A549 (cell line): Measurements from ENCODE around the gene ZNF747. TPM values are rescaled to one million over a fixed set of nuclear protein-coding genes. Genes with fewer than 3 reads are reported as not detected.

Source experiments
- ATAC-seq, 2 experiments: fragments of 200-7000 bp in 1 of 2; fragments of >200 bp in 1 of 2; cut with Nextera tagmentation in 1 of 2; cut with Tn5 transposase in 1 of 2; 3 replicates each; pipeline versions ENCODE4 v1.8.0 to v1.9.1; 2018 to 2020; ENCODE audit warnings: mild to moderate bottlenecking in 1 of 2, moderate library complexity in 1 of 2
- CTCF ChIA-PET: fragments of 300-600 bp; sonication (Branson Sonifier 250); formaldehyde crosslinking; extraction: SDS; loops from one replicate; lab custom pipeline; 2021; ENCODE audit warnings: antibody characterized with exemption, inconsistent platforms; lab: Yijun Ruan, JAX
- POLR2A ChIA-PET: fragments of 350-600 bp; formaldehyde crosslinking; extraction: SDS; loops from one replicate; lab custom pipeline; 2021; ENCODE audit warnings: antibody characterized with exemption, inconsistent platforms; lab: Yijun Ruan, JAX
- DNase-seq, 2 experiments: peaks; one replicate each; pipeline versions ENCODE4 v3.0.0 to v3.0.0-alpha.2; 2011 to 2016; ENCODE audit warnings: low read depth in 1 of 2, low spot score in 1 of 2
- FAIRE-seq: peaks from 2 replicates; lab custom pipeline; 2011; peaks lifted over from hg19 to GRCh38; lab: Jason Lieb, UNC
- H3K27ac ChIP-seq, 2 experiments: fragments of >200 bp; sonication (Bioruptor Twin); formaldehyde crosslinking; 3 replicates each; pipeline ENCODE4 v1.5.1; 2016 to 2017
- H3K4me1 ChIP-seq: fragments of >200 bp; sonication (Bioruptor Twin); formaldehyde crosslinking; 3 replicates; pipeline ENCODE4 v1.6.1; 2016
- H3K4me2 ChIP-seq: fragments of >200 bp; sonication (Bioruptor Twin); formaldehyde crosslinking; 3 replicates; pipeline ENCODE4 v1.6.1; 2016
- H3K4me3 ChIP-seq: fragments of >200 bp; sonication (Bioruptor Twin); formaldehyde crosslinking; 3 replicates; pipeline ENCODE4 v1.5.1; 2016
- H3K9me3 ChIP-seq: fragments of >200 bp; sonication (Bioruptor Twin); formaldehyde crosslinking; 3 replicates; pipeline ENCODE4 v1.6.1; 2016
- CEBPB ChIP-seq, 2 experiments: fragments of >200 bp in 1 of 2; sonication (Bioruptor Twin) in 1 of 2; formaldehyde crosslinking in 1 of 2; IDR thresholded peaks; 2 replicates each; pipeline ENCODE4 v1.6.1; 2012 to 2016
- CHD2 ChIP-seq: fragments of 150-350 bp; IDR thresholded peaks from 2 replicates; pipeline ENCODE4 v1.6.1; 2014; ENCODE audit warnings: low read length; ENCODE audit not compliant: partially characterized antibody
- ESRRA ChIP-seq: fragments of 150-350 bp; IDR thresholded peaks from 2 replicates; pipeline ENCODE4 v1.6.1; 2014; ENCODE audit warnings: mild to moderate bottlenecking, low read length, borderline replicate concordance
- MAX ChIP-seq: IDR thresholded peaks from 2 replicates; pipeline ENCODE4 v1.6.1; 2012
- MAZ ChIP-seq: fragments of 150-350 bp; IDR thresholded peaks from 2 replicates; pipeline ENCODE4 v1.6.1; 2014; ENCODE audit warnings: antibody characterized with exemption, low read depth, low read length, borderline replicate concordance
- POLR2A ChIP-seq: IDR thresholded peaks from 2 replicates; pipeline ENCODE4 v1.6.1; 2012; ENCODE audit warnings: mild to moderate bottlenecking, low read length
- RAD21 ChIP-seq, 2 experiments: fragments of >200 bp in 1 of 2; sonication (Bioruptor Twin) in 1 of 2; formaldehyde crosslinking in 1 of 2; IDR thresholded peaks in 1 of 2; conservative IDR thresholded peaks in 1 of 2; 2 replicates in 1 of 2; 3 replicates in 1 of 2; pipeline ENCODE4 v1.6.1; 2012 to 2018; ENCODE audit warnings: inconsistent platforms in 1 of 2
- REST ChIP-seq: fragments of 200-600 bp; sonication (generic); IDR thresholded peaks from 2 replicates; pipeline ENCODE4 v1.6.1; 2016; ENCODE audit warnings: antibody characterized with exemption, mild to moderate bottlenecking, moderate library complexity
- RNF2 ChIP-seq: fragments of 200-600 bp; sonication (generic); IDR thresholded peaks from 2 replicates; pipeline ENCODE4 v1.6.1; 2016; ENCODE audit warnings: low read depth, mild to moderate bottlenecking, antibody characterized with exemption, moderate library complexity, borderline replicate concordance
- TFCP2L1 ChIP-seq: fragments of 250-450 bp; sonication (Bioruptor Pico); IDR thresholded peaks from 2 replicates; pipeline ENCODE4 v1.5.0; 2021; ENCODE audit warnings: mild to moderate bottlenecking
- ZFP36 ChIP-seq: fragments of 450-650 bp; IDR thresholded peaks from 2 replicates; pipeline ENCODE4 v1.6.1; 2014; ENCODE audit warnings: borderline replicate concordance; ENCODE audit not compliant: partially characterized antibody
- ZNF302 ChIP-seq: fragments of 250-450 bp; sonication (Bioruptor Pico); IDR thresholded peaks from 2 replicates; pipeline ENCODE4 v1.9.0; 2021; ENCODE audit warnings: inconsistent platforms, mild to moderate bottlenecking, moderate library complexity
- WGBS: methylation state at CpG from one replicate; pipeline ENCODE4 v1.1.6; 2017; ENCODE audit errors: missing lambda C conversion rate; 5-methylcytosine and 5-hydroxymethylcytosine counted together
- polyA plus RNA-seq, 4 experiments: library from polyadenylated mRNA; depleted of rRNA in 3 of 4; stranded (reverse); fragments of >200 nt; fragmentation: RNase III in 1 of 4; extraction: RNeasy Plus Mini Kit Qiagen cat#74134 plus additional on column Dnase treatment in 1 of 4; gene quantifications; 2 replicates in 3 of 4; 3 replicates in 1 of 4; pipeline ENCODE4 v1.2.3, GENCODE V29; 2011 to 2017
- small RNA-seq, 6 experiments: library from RNA; depleted of rRNA; stranded (forward); fragments of <200 nt; gene quantifications; one replicate each; pipeline ENCODE3, GENCODE V24; 2012

Gene ZNF747
- polyA plus RNA-seq, 2 of the 4 experiments (the other 2 are of a cell fraction) = 4.8 to 5.0 TPM

- peak in 1 of 2 experiments; percentile 28 for DNase-seq
Measured at GRCh38 chr16:30482366-30482765, 52.3 kb downstream of the ZNF747 start.

GRCh38 chr16:30481381-30481780 is 53.3 kb downstream of the ZNF747 start:
- Histone ChIP-seq H3K4me3 (no peak overlapping the region), H3K4me2 (no peak overlapping the region), H3K9me3 (no peaks in the 10 kb centered on the region), H3K4me1 (no peaks in the 10 kb centered on the region), H3K27ac (no peak overlapping the region)
- ChIA-PET CTCF (interaction anchor here (0.8 to 1.9 kb wide), 7 partner anchors 10 to 72 kb away, joined by 3 to 5 read pairs (median 4); no protein-coding TSS in a partner anchor), POLR2A (interaction anchor here (0.7 kb wide), 1 partner anchor 225 kb away, joined by 7 read pairs; no protein-coding TSS in a partner anchor)
- no peak for FAIRE-seq
- ATAC-seq = no peak
- no peak for TF ChIP-seq CEBPB (IDR thresholded peaks at IDR 0.05)
- no peak for TF ChIP-seq REST
- no peak for TF ChIP-seq RNF2
- TF ChIP-seq MAX = no peak
- TF ChIP-seq TFCP2L1 (CRISPR knock-in tag) = no peak
- no peak for TF ChIP-seq ESRRA
- no peak for TF ChIP-seq ZNF302 (CRISPR knock-in tag)
- TF ChIP-seq POLR2A = no peak
- TF ChIP-seq MAZ = no peak
- TF ChIP-seq ZFP36 = no peak
- no peak for DNase-seq
- 82% methylated on average over 5 of the region's 5 CpGs for WGBS

More at GRCh38 chr16:30482366-30482765, 52.3 kb downstream of the ZNF747 start:
- no peak overlapping the region for H3K4me2 ChIP-seq
- ChIA-PET CTCF (interaction anchor here (0.8 to 1.9 kb wide), 3 partner anchors 9 to 13 kb away, joined by 3 to 5 read pairs (median 4); no protein-coding TSS in a partner anchor), POLR2A (no interaction called here)
- no peak overlapping the region for H3K27ac ChIP-seq
- H3K4me1 ChIP-seq = no peaks in the 10 kb centered on the region
- ATAC-seq (peak; percentile 73 to 76; a peak in 4 of 6 replicates), FAIRE-seq (no peak)
- WGBS = 61% methylated on average over 3 of the region's 3 CpGs
- no peak overlapping the region for H3K4me3 ChIP-seq
- no peaks in the 10 kb centered on the region for H3K9me3 ChIP-seq
- TF ChIP-seq RAD21 (conservative IDR thresholded peaks at IDR 0.05 in 1 of 2, IDR thresholded peaks at IDR 0.05 in 1 of 2) = peak in 1 of 2 experiments; percentile 8; a peak in 1 of 5 replicates
- TF ChIP-seq CHD2 = no peak

Small RNAs within 50 kb of the gene (small RNA-seq; reads per million reads assigned to genes)
- gene MIR4518 = 0 to 1.3 (median 0) reads per million in 6 experiments
- gene RNU7-61P = 0 to 0.26 (median 0) reads per million in 6 experiments

Other genes starting within 250 kb of the ZNF747 start
- 33.9 and 35.6 TPM in 2 replicates for gene CD2BP2, start 179.6 kb downstream of the ZNF747 start, polyA plus RNA-seq (2011; rRNA removed)
- 48.5 to 54.5 TPM (median 54.0 TPM) in 3 replicates for gene CD2BP2, start 179.6 kb downstream of the ZNF747 start, polyA plus RNA-seq (2017; fragmentation: RNase III; extraction: RNeasy Plus Mini Kit Qiagen cat#74134 plus additional on column Dnase treatment)
- gene TBC1D10B, start 164.4 kb downstream of the ZNF747 start, polyA plus RNA-seq (2011; rRNA removed) = 10.9 and 12.6 TPM in 2 replicates
- gene TBC1D10B, start 164.4 kb downstream of the ZNF747 start, polyA plus RNA-seq (2017; fragmentation: RNase III; extraction: RNeasy Plus Mini Kit Qiagen cat#74134 plus additional on column Dnase treatment) = 21.5 to 24.0 TPM (median 23.2 TPM) in 3 replicates
- gene MYL11, start 160.1 kb downstream of the ZNF747 start, polyA plus RNA-seq (2011; rRNA removed) = not detected in 2 replicates
- 0.46 to 0.70 TPM (median 0.55 TPM) in 3 replicates for gene MYL11, start 160.1 kb downstream of the ZNF747 start, polyA plus RNA-seq (2017; fragmentation: RNase III; extraction: RNeasy Plus Mini Kit Qiagen cat#74134 plus additional on column Dnase treatment)
- gene SEPTIN1, start 152.3 kb downstream of the ZNF747 start, polyA plus RNA-seq (2011; rRNA removed) = 0.13 and 0.17 TPM in 2 replicates
- gene SEPTIN1, start 152.3 kb downstream of the ZNF747 start, polyA plus RNA-seq (2017; fragmentation: RNase III; extraction: RNeasy Plus Mini Kit Qiagen cat#74134 plus additional on column Dnase treatment) = 0.58 to 0.73 TPM (median 0.65 TPM) in 3 replicates
- 7.0 and 9.3 TPM in 2 replicates for gene ZNF48, start 139.4 kb downstream of the ZNF747 start, polyA plus RNA-seq (2011; rRNA removed)
- gene ZNF48, start 139.4 kb downstream of the ZNF747 start, polyA plus RNA-seq (2017; fragmentation: RNase III; extraction: RNeasy Plus Mini Kit Qiagen cat#74134 plus additional on column Dnase treatment) = 9.1 to 10.4 TPM (median 9.7 TPM) in 3 replicates
- gene ZNF771, start 127.3 kb downstream of the ZNF747 start, polyA plus RNA-seq (2011; rRNA removed) = 5.0 and 5.7 TPM in 2 replicates
- gene ZNF771, start 127.3 kb downstream of the ZNF747 start, polyA plus RNA-seq (2017; fragmentation: RNase III; extraction: RNeasy Plus Mini Kit Qiagen cat#74134 plus additional on column Dnase treatment) = 6.8 to 7.9 TPM (median 7.2 TPM) in 3 replicates
- 105 and 122 TPM in 2 replicates for gene DCTPP1, start 104.8 kb downstream of the ZNF747 start, polyA plus RNA-seq (2011; rRNA removed)
- 114 to 121 TPM (median 120 TPM) in 3 replicates for gene DCTPP1, start 104.8 kb downstream of the ZNF747 start, polyA plus RNA-seq (2017; fragmentation: RNase III; extraction: RNeasy Plus Mini Kit Qiagen cat#74134 plus additional on column Dnase treatment)
- 61.5 and 72.6 TPM in 2 replicates for gene SEPHS2, start 89.0 kb downstream of the ZNF747 start, polyA plus RNA-seq (2011; rRNA removed)
- gene SEPHS2, start 89.0 kb downstream of the ZNF747 start, polyA plus RNA-seq (2017; fragmentation: RNase III; extraction: RNeasy Plus Mini Kit Qiagen cat#74134 plus additional on column Dnase treatment) = 42.8 to 48.9 TPM (median 47.8 TPM) in 3 replicates
- 0.40 and 0.94 TPM in 2 replicates for gene ITGAL, start 62.1 kb downstream of the ZNF747 start, polyA plus RNA-seq (2011; rRNA removed)
- 0.08 to 0.51 TPM (median 0.17 TPM) in 3 replicates for gene ITGAL, start 62.1 kb downstream of the ZNF747 start, polyA plus RNA-seq (2017; fragmentation: RNase III; extraction: RNeasy Plus Mini Kit Qiagen cat#74134 plus additional on column Dnase treatment)
- 17.0 and 21.3 TPM in 2 replicates for gene ZNF768, start 8.3 kb downstream of the ZNF747 start, polyA plus RNA-seq (2011; rRNA removed)
- 27.3 to 33.6 TPM (median 31.3 TPM) in 3 replicates for gene ZNF768, start 8.3 kb downstream of the ZNF747 start, polyA plus RNA-seq (2017; fragmentation: RNase III; extraction: RNeasy Plus Mini Kit Qiagen cat#74134 plus additional on column Dnase treatment)
- 2.9 and 3.0 TPM in 2 replicates for gene ZNF764, start 23.5 kb upstream of the ZNF747 start, polyA plus RNA-seq (2011; rRNA removed)
- gene ZNF764, start 23.5 kb upstream of the ZNF747 start, polyA plus RNA-seq (2017; fragmentation: RNase III; extraction: RNeasy Plus Mini Kit Qiagen cat#74134 plus additional on column Dnase treatment) = 3.5 to 4.0 TPM (median 4.0 TPM) in 3 replicates
- 4.8 and 6.7 TPM in 2 replicates for gene ZNF688, start 36.9 kb upstream of the ZNF747 start, polyA plus RNA-seq (2011; rRNA removed)
- gene ZNF688, start 36.9 kb upstream of the ZNF747 start, polyA plus RNA-seq (2017; fragmentation: RNase III; extraction: RNeasy Plus Mini Kit Qiagen cat#74134 plus additional on column Dnase treatment) = 4.6 to 5.4 TPM (median 4.8 TPM) in 3 replicates
- gene ZNF785, start 50.8 kb upstream of the ZNF747 start, polyA plus RNA-seq (2011; rRNA removed) = not detected in 2 replicates
- not detected in 3 replicates for gene ZNF785, start 50.8 kb upstream of the ZNF747 start, polyA plus RNA-seq (2017; fragmentation: RNase III; extraction: RNeasy Plus Mini Kit Qiagen cat#74134 plus additional on column Dnase treatment)
- 6.8 and 7.1 TPM in 2 replicates for gene ZNF689, start 75.5 kb upstream of the ZNF747 start, polyA plus RNA-seq (2011; rRNA removed)
- gene ZNF689, start 75.5 kb upstream of the ZNF747 start, polyA plus RNA-seq (2017; fragmentation: RNase III; extraction: RNeasy Plus Mini Kit Qiagen cat#74134 plus additional on column Dnase treatment) = 6.5 to 7.4 TPM (median 7.0 TPM) in 3 replicates
- 6.3 and 8.4 TPM in 2 replicates for gene PRR14, start 116.1 kb upstream of the ZNF747 start, polyA plus RNA-seq (2011; rRNA removed)
- 16.2 to 19.2 TPM (median 18.2 TPM) in 3 replicates for gene PRR14, start 116.1 kb upstream of the ZNF747 start, polyA plus RNA-seq (2017; fragmentation: RNase III; extraction: RNeasy Plus Mini Kit Qiagen cat#74134 plus additional on column Dnase treatment)
- gene FBRS, start 123.6 kb upstream of the ZNF747 start, polyA plus RNA-seq (2011; rRNA removed) = 5.9 and 8.1 TPM in 2 replicates
- gene FBRS, start 123.6 kb upstream of the ZNF747 start, polyA plus RNA-seq (2017; fragmentation: RNase III; extraction: RNeasy Plus Mini Kit Qiagen cat#74134 plus additional on column Dnase treatment) = 29.0 to 34.8 TPM (median 33.3 TPM) in 3 replicates
- 6.2 and 10.0 TPM in 2 replicates for gene SRCAP, start 164.3 kb upstream of the ZNF747 start, polyA plus RNA-seq (2011; rRNA removed)
- 18.9 to 19.9 TPM (median 19.5 TPM) in 3 replicates for gene SRCAP, start 164.3 kb upstream of the ZNF747 start, polyA plus RNA-seq (2017; fragmentation: RNase III; extraction: RNeasy Plus Mini Kit Qiagen cat#74134 plus additional on column Dnase treatment)
- 28.0 and 30.0 TPM in 2 replicates for gene PHKG2, start 213.6 kb upstream of the ZNF747 start, polyA plus RNA-seq (2011; rRNA removed)
- gene PHKG2, start 213.6 kb upstream of the ZNF747 start, polyA plus RNA-seq (2017; fragmentation: RNase III; extraction: RNeasy Plus Mini Kit Qiagen cat#74134 plus additional on column Dnase treatment) = 37.1 to 42.0 TPM (median 37.3 TPM) in 3 replicates
- gene CFAP119, start 227.2 kb upstream of the ZNF747 start, polyA plus RNA-seq (2011; rRNA removed) = 3.5 and 4.5 TPM in 2 replicates
- 7.7 to 9.9 TPM (median 9.5 TPM) in 3 replicates for gene CFAP119, start 227.2 kb upstream of the ZNF747 start, polyA plus RNA-seq (2017; fragmentation: RNase III; extraction: RNeasy Plus Mini Kit Qiagen cat#74134 plus additional on column Dnase treatment)
- 66.1 and 88.8 TPM in 2 replicates for gene RNF40, start 227.5 kb upstream of the ZNF747 start, polyA plus RNA-seq (2011; rRNA removed)
- gene RNF40, start 227.5 kb upstream of the ZNF747 start, polyA plus RNA-seq (2017; fragmentation: RNase III; extraction: RNeasy Plus Mini Kit Qiagen cat#74134 plus additional on column Dnase treatment) = 63.9 to 69.9 TPM (median 66.4 TPM) in 3 replicates